Epithelial cell of prostate (primary cell): Measurements from ENCODE around the gene PAK1IP1.
"Not testable (repeated sequence)": the region's sequence is repeated elsewhere in the genome, so short reads cannot be mapped to it uniquely, and the experiment has no call there.

Experiments used
- DNase-seq: peaks from one replicate; pipeline ENCODE4 v3.0.0-alpha.2; 2011; ENCODE audit warnings: low read depth, low spot score
- H3K27ac ChIP-seq: fragments of 450-650 bp; 2 replicates; pipeline ENCODE4 v1.5.1; 2017; ENCODE audit warnings: mild to moderate bottlenecking

The PAK1IP1 gene

GRCh38 chr6:10690651-10691445 is 3.9 kb upstream of the PAK1IP1 start:
- no peak for DNase-seq
- peak overlapping the region; percentile 17 for H3K27ac ChIP-seq

GRCh38 chr6:10692965-10693538 is 1.7 kb upstream of the PAK1IP1 start:
- DNase-seq, result no peak

GRCh38 chr6:10695086-10695657 is 400 bp downstream of the PAK1IP1 start:
- no peak for DNase-seq
- peak overlapping the region; percentile 93 for H3K27ac ChIP-seq

More at GRCh38 chr6:10692965-10693538, 1.7 kb upstream of the PAK1IP1 start:
- peak overlapping the region; percentile 93 for H3K27ac ChIP-seq

GRCh38 chr6:10696655-10697054 is 1.9 kb downstream of the PAK1IP1 start:
- H3K27ac ChIP-seq, result no peak overlapping the region
- DNase-seq, result no peak

GRCh38 chr6:10713962-10714361 is 19.2 kb downstream of the PAK1IP1 start:
- no peak overlapping the region for H3K27ac ChIP-seq
- no peak for DNase-seq

- H3K27ac ChIP-seq, result no peak overlapping the region
- no peak for DNase-seq
Observed at GRCh38 chr6:10719296-10719963, 24.7 kb downstream of the PAK1IP1 start.

GRCh38 chr6:10719964-10720264 is 25.1 kb downstream of the PAK1IP1 start:
- no peak for DNase-seq
- peak overlapping the region; percentile 44 for H3K27ac ChIP-seq

GRCh38 chr6:10720265-10720959 is 25.6 kb downstream of the PAK1IP1 start:
- peak overlapping the region; percentile 44 for H3K27ac ChIP-seq
- DNase-seq, result no peak

GRCh38 chr6:10720960-10721849 is 26.4 kb downstream of the PAK1IP1 start:
- not testable (repeated sequence) for DNase-seq

GRCh38 chr6:10721850-10722569 is 27.2 kb downstream of the PAK1IP1 start:
- peak overlapping the region; percentile 83 for H3K27ac ChIP-seq

More at GRCh38 chr6:10720960-10721849, 26.4 kb downstream of the PAK1IP1 start:
- H3K27ac ChIP-seq, result peak overlapping the region; percentile 44

GRCh38 chr6:10722570-10722819 is 27.7 kb downstream of the PAK1IP1 start:
- no peak for DNase-seq
- peak overlapping the region; percentile 83 for H3K27ac ChIP-seq

More at GRCh38 chr6:10721850-10722569, 27.2 kb downstream of the PAK1IP1 start:
- DNase-seq, result no peak

GRCh38 chr6:10722820-10723566 is 28.2 kb downstream of the PAK1IP1 start, which contains the start of gene TMEM14C:
TSS of gene TMEM14C (plus strand) at chr6:10723070. CDS start at chr6:10724614, 1,544 bp downstream.
- peak; percentile 79 for DNase-seq
- H3K27ac ChIP-seq, result peak within 1 kb of the TSS; percentile 83

GRCh38 chr6:10723567-10723881 is 28.8 kb downstream of the PAK1IP1 start:
- peak overlapping the region; percentile 83 for H3K27ac ChIP-seq
- no peak for DNase-seq

GRCh38 chr6:10725044-10725443 is 30.3 kb downstream of the PAK1IP1 start:
- no peak overlapping the region for H3K27ac ChIP-seq
- no peak for DNase-seq

GRCh38 chr6:10725716-10726115 is 30.9 kb downstream of the PAK1IP1 start:
- no peak for DNase-seq
- H3K27ac ChIP-seq, result no peak overlapping the region

GRCh38 chr6:10730254-10730653 is 35.5 kb downstream of the PAK1IP1 start:
- DNase-seq, result no peak

GRCh38 chr6:10733151-10733715 is 38.5 kb downstream of the PAK1IP1 start:
- peak overlapping the region; percentile 71 for H3K27ac ChIP-seq
- no peak for DNase-seq

More at GRCh38 chr6:10730254-10730653, 35.5 kb downstream of the PAK1IP1 start:
- H3K27ac ChIP-seq, result no peak overlapping the region

- DNase-seq, result no peak
- H3K27ac ChIP-seq, result peak overlapping the region; percentile 71
Observed at GRCh38 chr6:10733863-10734262, 39.1 kb downstream of the PAK1IP1 start.
